Fibroblast of peridontal ligament (primary cell): ENCODE data around the gene LRRC51.
A peak's percentile ranks its signal among the peaks of the same experiment; 100 is the strongest.
"Not testable (repeated sequence)": the region's sequence is repeated elsewhere in the genome, so short reads cannot be mapped to it uniquely, and the experiment has no call there.

Source experiments
- DNase-seq: peaks from one replicate; pipeline ENCODE4 v3.0.0-alpha.2; 2010; ENCODE audit errors: extremely low read depth

LRRC51 gene

GRCh38 chr11:72111300-72112142 is 30.9 kb downstream of the LRRC51 start:
- no peak for DNase-seq

GRCh38 chr11:72112143-72112977 is 31.7 kb downstream of the LRRC51 start, which contains the start of gene ANAPC15:
TSS of gene ANAPC15 (minus strand) at chr11:72112695. CDS start at chr11:72111276, 1,419 bp downstream.
- peak; percentile 100 for DNase-seq

- peak; percentile 30 for DNase-seq
Measured at GRCh38 chr11:72112978-72113808, 32.5 kb downstream of the LRRC51 start.

GRCh38 chr11:72114570-72114969 is 33.9 kb downstream of the LRRC51 start:
- peak; percentile 62 for DNase-seq

GRCh38 chr11:72116019-72116755 is 35.5 kb downstream of the LRRC51 start:
- no peak for DNase-seq

- DNase-seq, result no peak
Measured at GRCh38 chr11:72119198-72119597, 38.5 kb downstream of the LRRC51 start.

GRCh38 chr11:72120930-72121329 is 40.3 kb downstream of the LRRC51 start:
- no peak for DNase-seq

GRCh38 chr11:72122607-72123006 is 42.0 kb downstream of the LRRC51 start:
- DNase-seq, result no peak

- DNase-seq, result no peak
Measured at GRCh38 chr11:72123117-72123653, 42.5 kb downstream of the LRRC51 start.

GRCh38 chr11:72124046-72124445 is 43.4 kb downstream of the LRRC51 start:
- DNase-seq, result no peak

- DNase-seq, result no peak
Measured at GRCh38 chr11:72125956-72126355, 45.3 kb downstream of the LRRC51 start.

GRCh38 chr11:72127923-72128322 is 47.3 kb downstream of the LRRC51 start:
- no peak for DNase-seq

- DNase-seq, result no peak
Measured at GRCh38 chr11:72129381-72129780, 48.7 kb downstream of the LRRC51 start.

GRCh38 chr11:72132646-72133045 is 52.0 kb downstream of the LRRC51 start:
- no peak for DNase-seq

- DNase-seq, result not testable (repeated sequence)
Measured at GRCh38 chr11:72135473-72135872, 54.8 kb downstream of the LRRC51 start, which contains the start of gene FOLR3. TSS of gene FOLR3 (plus strand) at chr11:72135725. CDS start at chr11:72135953, 228 bp downstream.

GRCh38 chr11:72135891-72136683 is 55.4 kb downstream of the LRRC51 start:
- no peak for DNase-seq

- no peak for DNase-seq
Measured at GRCh38 chr11:72136684-72137262, 56.1 kb downstream of the LRRC51 start.

- no peak for DNase-seq
Measured at GRCh38 chr11:72138821-72139390, 58.3 kb downstream of the LRRC51 start.

GRCh38 chr11:72139500-72139899 is 58.9 kb downstream of the LRRC51 start:
- no peak for DNase-seq
